SU-DHL-6 (cell line): ENCODE data around the gene PSMB8.

Experiments used
- H2AFZ ChIP-seq: fragments of 200-600 bp; sonication (generic); 2 replicates; pipeline ENCODE4 v1.6.1; 2014; ENCODE audit warnings: low read depth, mild to moderate bottlenecking, moderate library complexity, mixed read lengths, antibody characterized with exemption, low read length; ENCODE audit not compliant: severe bottlenecking
- H3F3A ChIP-seq: fragments of 200-600 bp; shearing (Covaris generic); 2 replicates; pipeline ENCODE4 v1.6.0; 2016; ENCODE audit warnings: antibody characterized with exemption, mild to moderate bottlenecking; ENCODE audit not compliant: insufficient read depth
- H3K27ac ChIP-seq: fragments of 200-600 bp; sonication (generic); 2 replicates; pipeline ENCODE4 v1.5.1; 2016; ENCODE audit warnings: low read depth, mild to moderate bottlenecking, low read length, moderate library complexity, mixed read lengths
- H3K27me3 ChIP-seq: fragments of 200-600 bp; sonication (generic), shearing (Covaris generic); 2 replicates; pipeline ENCODE4 v1.6.0; 2014; ENCODE audit warnings: mild to moderate bottlenecking, low read length
- H3K36me3 ChIP-seq: fragments of 200-600 bp; sonication (generic); 2 replicates; pipeline ENCODE4 v1.6.1; 2014; ENCODE audit warnings: mild to moderate bottlenecking, low read length, mixed read lengths
- H3K4me2 ChIP-seq: fragments of 300-600, 200-600 bp; shearing (Covaris generic), sonication (generic); 2 replicates; pipeline ENCODE4 v1.6.0; 2014; ENCODE audit warnings: low read length, low read depth, mild to moderate bottlenecking; ENCODE audit not compliant: poor library complexity, severe bottlenecking
- H3K4me3 ChIP-seq: fragments of 200-600 bp; sonication (generic); 2 replicates; pipeline ENCODE4 v1.5.1; 2014; ENCODE audit warnings: antibody characterized with exemption, low read length, mild to moderate bottlenecking, mixed read lengths; ENCODE audit not compliant: insufficient read depth, poor library complexity, severe bottlenecking
- H3K79me2 ChIP-seq: fragments of 200-600 bp; sonication (generic); 2 replicates; pipeline ENCODE4 v1.6.1; 2014; ENCODE audit warnings: mild to moderate bottlenecking, low read length, moderate library complexity; ENCODE audit not compliant: insufficient read depth
- H3K9ac ChIP-seq: fragments of 200-600 bp; sonication (generic); 2 replicates; pipeline ENCODE4 v1.7.0; 2014; ENCODE audit warnings: mild to moderate bottlenecking, low read length
- H3K9me2 ChIP-seq: fragments of 200-600 bp; sonication (generic); replicated peaks from 2 replicates; pipeline ENCODE4 v1.6.1; 2014; ENCODE audit warnings: low read length; ENCODE audit not compliant: insufficient read depth
- H3K9me3 ChIP-seq: fragments of 200-600 bp; sonication (generic); 2 replicates; pipeline ENCODE4 v1.6.1; 2014; ENCODE audit warnings: low read length, mixed read lengths; ENCODE audit not compliant: insufficient read depth
- H4K20me1 ChIP-seq: fragments of 200-600 bp; sonication (generic); 2 replicates; pipeline ENCODE4 v1.6.1; 2014; ENCODE audit warnings: low read depth, mild to moderate bottlenecking, antibody characterized with exemption, low read length, moderate library complexity, mixed read lengths
- EZH2phosphoT487 ChIP-seq: fragments of 200-600 bp; sonication (generic), shearing (Covaris generic); conservative IDR thresholded peaks from 2 replicates; pipeline ENCODE4 v1.6.1; 2018; ENCODE audit warnings: mild to moderate bottlenecking, antibody characterized with exemption, low read length, moderate library complexity, mixed read lengths
- TF ChIP-seq, protein P1 (sequence below): fragments of 200-600 bp; sonication (generic); IDR thresholded peaks from one replicate; pipeline ENCODE4 v1.5.1; 2017; ENCODE audit warnings: antibody characterized with exemption, mild to moderate bottlenecking, low read length, moderate library complexity; ENCODE audit not compliant: insufficient read depth, poor library complexity, severe bottlenecking

The PSMB8 gene

DNA sequence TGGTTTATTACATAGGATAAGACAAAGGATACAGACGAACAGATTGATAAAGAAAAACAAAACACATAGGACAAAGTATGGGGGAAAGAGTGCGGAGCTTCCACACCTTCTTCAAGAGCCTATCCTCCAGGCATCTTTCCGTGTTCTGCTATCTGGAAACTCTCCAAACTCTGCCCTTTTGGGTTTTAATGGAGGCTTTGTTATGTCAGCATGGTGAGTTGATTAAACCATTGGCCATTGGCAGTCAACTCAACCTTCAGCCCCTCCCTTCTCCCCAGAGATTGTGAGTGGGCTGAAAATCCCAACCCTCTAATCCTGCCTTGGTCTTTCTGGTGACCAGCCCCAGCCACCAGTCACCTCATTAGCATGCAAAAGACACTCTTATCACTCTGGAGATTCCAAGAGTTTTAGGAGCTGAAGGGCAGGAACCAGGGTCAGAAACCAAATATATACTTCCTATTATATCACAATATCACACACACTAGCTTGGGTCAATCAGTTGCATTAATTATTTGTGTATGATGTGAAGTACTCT lies 50.9 kb downstream of the PSMB8 start:
- Histone ChIP-seq H3K9me3 (no peaks in the 10 kb centered on the region), H2AFZ (no peak overlapping the region), H3K27me3 (no peaks in the 10 kb centered on the region), H3K79me2 (no peaks in the 10 kb centered on the region), H3K27ac (no peak overlapping the region), H3F3A (no peaks in the 10 kb centered on the region), H3K9ac (no peak overlapping the region), H3K9me2 (no peaks in the 10 kb centered on the region), H3K36me3 (no peaks in the 10 kb centered on the region), H3K4me2 (no peak overlapping the region), H4K20me1 (no peaks in the 10 kb centered on the region), H3K4me3 (no peak overlapping the region)
- TF ChIP-seq EZH2phosphoT487 = no peak
- TF ChIP-seq, protein P1, sequence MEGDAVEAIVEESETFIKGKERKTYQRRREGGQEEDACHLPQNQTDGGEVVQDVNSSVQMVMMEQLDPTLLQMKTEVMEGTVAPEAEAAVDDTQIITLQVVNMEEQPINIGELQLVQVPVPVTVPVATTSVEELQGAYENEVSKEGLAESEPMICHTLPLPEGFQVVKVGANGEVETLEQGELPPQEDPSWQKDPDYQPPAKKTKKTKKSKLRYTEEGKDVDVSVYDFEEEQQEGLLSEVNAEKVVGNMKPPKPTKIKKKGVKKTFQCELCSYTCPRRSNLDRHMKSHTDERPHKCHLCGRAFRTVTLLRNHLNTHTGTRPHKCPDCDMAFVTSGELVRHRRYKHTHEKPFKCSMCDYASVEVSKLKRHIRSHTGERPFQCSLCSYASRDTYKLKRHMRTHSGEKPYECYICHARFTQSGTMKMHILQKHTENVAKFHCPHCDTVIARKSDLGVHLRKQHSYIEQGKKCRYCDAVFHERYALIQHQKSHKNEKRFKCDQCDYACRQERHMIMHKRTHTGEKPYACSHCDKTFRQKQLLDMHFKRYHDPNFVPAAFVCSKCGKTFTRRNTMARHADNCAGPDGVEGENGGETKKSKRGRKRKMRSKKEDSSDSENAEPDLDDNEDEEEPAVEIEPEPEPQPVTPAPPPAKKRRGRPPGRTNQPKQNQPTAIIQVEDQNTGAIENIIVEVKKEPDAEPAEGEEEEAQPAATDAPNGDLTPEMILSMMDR = no peak
